OCI-LY3 (cell line): Measurements from ENCODE around the gene ANKRD33B.

Experiments used
- CTCF ChIP-seq: fragments of 200-600, 300-600 bp; sonication (generic); IDR thresholded peaks from 2 replicates; pipeline ENCODE4 v1.5.1; 2014; ENCODE audit warnings: antibody characterized with exemption, low read length, low read depth
- EZH2phosphoT487 ChIP-seq: fragments of 200-600 bp; shearing (Covaris generic); IDR thresholded peaks from 2 replicates; pipeline ENCODE4 v1.6.1; 2018; ENCODE audit warnings: antibody characterized with exemption, mixed run types, low read depth

- TF ChIP-seq CTCF = no peak
- no peak for TF ChIP-seq EZH2phosphoT487
Observed at GRCh38 chr5:10593531-10594181, 29.8 kb downstream of the ANKRD33B start.
